ENCODE results near the gene TMED4. TPM values are rescaled to one million over a fixed set of nuclear protein-coding genes. Genes with fewer than 3 reads are reported as not detected.

The TMED4 gene
- total and polyA plus RNA-seq, 4 donors, result 46.4 to 106 (median 66.7) TPM

DNA sequence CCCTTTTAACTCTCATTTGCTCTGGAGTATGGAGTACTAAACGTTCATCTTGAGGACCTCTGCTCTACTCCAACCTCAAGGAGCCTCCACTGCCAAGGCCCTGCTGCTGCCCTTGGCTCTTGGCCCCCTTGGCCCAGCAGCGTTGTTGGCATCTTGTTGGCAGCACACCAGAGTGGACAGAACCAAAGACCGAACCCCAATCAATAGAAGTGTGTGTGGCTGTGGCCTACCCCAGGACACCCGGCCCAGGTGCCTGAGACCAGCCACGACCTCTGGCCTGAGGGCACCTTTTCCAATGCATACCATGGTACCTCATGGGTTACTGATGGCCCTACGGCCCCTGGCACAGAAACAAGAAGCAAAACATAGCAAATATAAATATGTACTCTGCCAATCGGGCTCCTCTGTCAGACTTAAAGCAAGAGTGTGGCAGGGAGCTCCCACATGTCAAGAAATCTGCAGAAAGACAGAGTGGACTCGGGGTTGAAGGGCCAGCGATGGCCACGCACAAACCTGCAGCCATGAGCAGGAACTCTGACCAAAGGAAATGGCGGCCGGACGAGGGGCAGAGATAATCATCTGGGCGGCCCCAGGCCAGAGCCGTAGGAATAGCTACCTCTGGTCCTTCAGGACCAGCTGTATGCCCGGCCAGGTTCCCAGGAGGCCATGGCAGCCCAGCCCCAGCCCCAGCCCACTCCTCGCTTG lies 43.8 kb downstream of the TMED4 start:
- Histone ChIP-seq H3K27me3 (ENCODE audit: control insufficient read depth in 3 of 3, insufficient read depth in 3 of 3, low read length in 2 of 3) (no peaks in the 10 kb centered on the region), H3K4me1 (ENCODE audit: control insufficient read depth in 5 of 5, insufficient read depth in 5 of 5, low read length in 5 of 5) (peaks cover 0 to 15% (median 0%) of the 10 kb centered on the region in 5 donors), H3K4me3 (no peak overlapping the region), H3K36me3 (ENCODE audit: control insufficient read depth in 4 of 4, insufficient read depth in 4 of 4, low read length in 4 of 4) (no peaks in the 10 kb centered on the region), H3K9me3 (ENCODE audit: control insufficient read depth in 4 of 4, insufficient read depth in 3 of 4, low read length in 3 of 4) (no peaks in the 10 kb centered on the region), H3K9ac (ENCODE audit: insufficient read depth in 1 of 2, low read length in 2 of 2) (no peak overlapping the region), H3K27ac (ENCODE audit: low read depth in 1 of 2, low read length in 1 of 2) (no peak overlapping the region)
- DNase-seq, result no peak
- WGBS, 2 donors, result 86 to 89% methylated on average over 17 of the region's 17 CpGs
- no peak for TF ChIP-seq CTCF (IDR thresholded peaks at IDR 0.05; ENCODE audit: control extremely low read depth, extremely low read depth)
- no peak for ATAC-seq (ENCODE audit: insufficient read depth, low FRiP score)

GRCh38 chr7:44537442-44537841 lies 44.6 kb downstream of the TMED4 start:
- H3K9me3 ChIP-seq (ENCODE audit: control insufficient read depth in 4 of 4, insufficient read depth in 3 of 4, low read length in 3 of 4), result no peaks in the 10 kb centered on the region
- DNase-seq, result no peak
- H3K9ac ChIP-seq (ENCODE audit: insufficient read depth in 1 of 2, low read length in 2 of 2), result no peak overlapping the region
- no peaks in the 10 kb centered on the region for H3K36me3 ChIP-seq (ENCODE audit: control insufficient read depth in 4 of 4, insufficient read depth in 4 of 4, low read length in 4 of 4)
- H3K4me1 ChIP-seq (ENCODE audit: control insufficient read depth in 5 of 5, insufficient read depth in 5 of 5, low read length in 5 of 5), result peaks cover 0 to 15% (median 0%) of the 10 kb centered on the region in 5 donors
- no peak overlapping the region for H3K27ac ChIP-seq (ENCODE audit: low read depth in 1 of 2, low read length in 1 of 2)
- no peaks in the 10 kb centered on the region for H3K27me3 ChIP-seq (ENCODE audit: control insufficient read depth in 3 of 3, insufficient read depth in 3 of 3, low read length in 2 of 3)
- no peak for ATAC-seq (ENCODE audit: insufficient read depth, low FRiP score)
- no peak for TF ChIP-seq CTCF (IDR thresholded peaks at IDR 0.05; ENCODE audit: control extremely low read depth, extremely low read depth)
- 96 to 97% methylated on average over 6 of the region's 6 CpGs for WGBS, 2 donors
- H3K4me3 ChIP-seq, result no peak overlapping the region

DNA sequence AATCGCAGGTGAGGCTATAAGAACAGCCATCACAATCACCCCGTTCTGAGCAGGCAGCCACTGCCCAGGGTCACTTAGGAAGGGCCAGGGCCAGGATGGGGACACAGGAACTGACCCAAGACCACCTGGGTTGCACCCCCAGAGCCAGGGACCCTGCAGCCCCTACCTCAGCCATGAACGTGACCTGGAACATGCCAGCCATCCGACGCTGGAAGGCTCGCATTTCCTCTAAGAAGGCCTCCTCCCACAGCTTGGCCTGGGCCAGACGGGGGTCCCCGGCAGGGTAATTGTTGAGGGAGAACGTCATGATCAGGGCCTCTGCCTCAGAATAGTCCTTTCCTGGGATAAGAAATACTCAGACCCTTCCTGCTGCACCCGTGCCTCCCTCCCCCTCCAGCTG lies 45.9 kb downstream of the TMED4 start:
- Histone ChIP-seq H3K27ac (ENCODE audit: low read depth in 1 of 2, low read length in 1 of 2) (no peak overlapping the region), H3K9ac (ENCODE audit: insufficient read depth in 1 of 2, low read length in 2 of 2) (no peak overlapping the region), H3K4me3 (no peak overlapping the region), H3K27me3 (ENCODE audit: control insufficient read depth in 3 of 3, insufficient read depth in 3 of 3, low read length in 2 of 3) (no peaks in the 10 kb centered on the region), H3K4me1 (ENCODE audit: control insufficient read depth in 5 of 5, insufficient read depth in 5 of 5, low read length in 5 of 5) (peaks cover 0 to 15% (median 0%) of the 10 kb centered on the region in 5 donors), H3K9me3 (ENCODE audit: control insufficient read depth in 4 of 4, insufficient read depth in 3 of 4, low read length in 3 of 4) (no peaks in the 10 kb centered on the region), H3K36me3 (ENCODE audit: control insufficient read depth in 4 of 4, insufficient read depth in 4 of 4, low read length in 4 of 4) (no peaks in the 10 kb centered on the region)
- no peak for TF ChIP-seq CTCF (IDR thresholded peaks at IDR 0.05; ENCODE audit: control extremely low read depth, extremely low read depth)
- 85 to 94% methylated on average over 10 of the region's 10 CpGs for WGBS, 2 donors
- DNase-seq (no peak), ATAC-seq (ENCODE audit: insufficient read depth, low FRiP score) (no peak)
